COLO668 (cell line): ENCODE measurements around the gene EFCAB12.
"Not testable (repeated sequence)": the region's sequence is repeated elsewhere in the genome, so short reads cannot be mapped to it uniquely, and the experiment has no call there.

ENCODE experiments used
- DNase-seq: peaks from one replicate; lab custom pipeline; 2025; ENCODE audit not compliant: unreplicated experiment; lab: John Stamatoyannopoulos, UW

EFCAB12 gene

DNA sequence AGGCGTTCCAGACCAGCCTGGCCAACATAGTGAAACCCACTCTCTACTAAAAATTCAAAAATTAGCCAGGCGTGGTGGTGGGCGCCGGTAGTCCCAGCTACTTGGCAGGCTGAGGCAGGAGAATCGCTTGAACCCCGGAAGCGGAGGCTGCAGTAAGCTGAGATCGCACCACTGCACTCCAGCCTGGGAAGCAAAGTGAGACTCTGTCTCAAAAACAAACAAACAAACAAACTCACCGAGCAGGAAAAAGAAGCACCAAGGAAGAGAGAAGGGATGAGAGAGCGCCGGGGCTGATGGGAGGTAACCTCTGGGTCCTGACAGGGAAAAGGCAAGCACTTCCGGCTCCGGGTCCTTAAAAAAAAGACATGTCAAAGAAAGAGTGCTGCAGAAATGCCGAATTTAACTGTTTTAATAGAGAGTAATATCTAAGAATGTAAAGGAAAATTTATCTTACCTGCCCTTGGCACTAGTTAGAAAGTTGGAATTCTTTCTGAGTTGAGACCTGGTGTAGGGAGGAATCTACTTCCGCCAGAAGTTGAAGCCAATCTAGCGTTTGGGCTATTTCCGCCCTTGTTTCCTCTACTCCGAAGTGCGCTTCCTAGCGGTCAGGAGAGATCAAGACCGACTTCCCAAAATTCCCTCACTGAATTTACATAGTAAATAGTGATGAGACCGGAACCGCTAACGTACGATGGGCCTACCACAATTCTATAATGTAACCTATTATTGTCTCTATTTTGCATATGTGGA lies 29.1 kb downstream of the EFCAB12 start:
- DNase-seq = peak; percentile 78

DNA sequence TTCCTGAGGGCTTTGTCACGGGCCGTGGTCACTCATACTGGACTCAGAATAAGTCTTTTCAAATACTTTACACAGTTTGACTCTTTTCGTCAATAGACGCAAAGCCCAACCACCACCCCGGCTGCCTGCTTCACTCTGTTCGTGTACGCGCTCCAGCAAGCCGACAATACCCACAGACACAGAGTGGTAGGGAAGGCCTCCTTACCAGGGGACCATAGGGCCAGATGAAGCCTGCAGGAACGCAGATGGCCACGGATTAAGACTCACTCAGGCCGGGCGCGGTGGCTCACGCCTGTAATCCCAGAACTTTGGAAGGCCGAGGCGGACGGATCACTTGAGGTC lies 29.7 kb downstream of the EFCAB12 start:
- DNase-seq = peak; percentile 1

DNA sequence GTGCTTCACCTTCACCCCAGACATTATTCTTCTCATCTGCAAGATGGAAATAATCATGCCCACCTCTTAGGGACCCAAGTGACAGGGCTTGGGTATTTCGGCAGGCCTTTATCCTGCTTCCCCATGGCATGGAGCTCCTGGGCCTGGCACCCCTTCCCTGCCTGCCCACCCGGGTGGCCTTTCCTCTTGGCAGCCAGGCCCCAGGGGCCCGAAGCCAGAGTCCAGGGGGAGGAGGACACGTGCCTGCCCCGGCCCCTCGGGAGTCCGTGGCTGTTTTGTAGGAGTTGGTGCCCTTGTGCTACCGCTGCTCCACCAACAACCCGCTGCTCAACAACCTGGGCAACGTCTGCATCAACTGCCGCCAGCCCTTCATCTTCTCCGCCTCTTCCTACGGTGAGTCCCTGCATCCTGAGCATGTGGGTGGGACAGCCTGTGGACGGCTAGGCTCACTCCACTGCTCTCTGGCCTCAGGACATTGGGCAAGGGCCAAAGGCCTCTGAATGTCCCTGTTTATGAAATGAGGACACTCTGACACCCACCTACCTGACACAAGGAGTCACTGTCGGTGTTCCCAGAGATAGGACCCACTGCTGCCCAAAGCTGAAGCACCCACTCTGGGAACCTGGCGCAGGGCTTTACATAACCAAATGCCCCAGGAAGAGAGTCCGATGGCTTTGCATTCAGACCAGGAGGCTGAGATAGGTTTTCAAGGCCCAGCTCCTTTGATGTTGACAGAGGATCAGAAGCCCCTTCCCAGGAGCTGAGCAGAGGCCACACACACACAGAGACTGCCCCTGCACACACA lies 34.5 kb downstream of the EFCAB12 start:
- not testable (repeated sequence) for DNase-seq

DNA sequence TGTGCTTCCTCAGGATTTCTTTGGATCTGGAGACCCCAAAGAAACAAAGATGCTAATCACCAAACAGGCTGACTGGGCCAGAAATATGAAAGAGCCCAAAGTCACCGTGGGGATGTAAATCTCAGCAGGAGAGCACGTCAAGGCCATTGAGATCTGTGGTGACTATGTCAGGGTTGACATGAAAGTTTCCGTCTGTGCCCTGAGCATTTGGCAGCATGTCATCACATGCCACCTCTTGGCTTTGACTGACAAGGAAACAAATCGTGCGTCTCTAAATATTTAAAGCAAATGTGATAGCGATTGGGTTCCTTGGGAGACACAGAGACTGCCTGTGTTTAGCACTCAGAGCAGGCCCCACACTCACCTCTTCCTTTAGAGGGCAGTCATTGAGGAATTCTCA lies 35.2 kb downstream of the EFCAB12 start:
- no peak for DNase-seq

DNA sequence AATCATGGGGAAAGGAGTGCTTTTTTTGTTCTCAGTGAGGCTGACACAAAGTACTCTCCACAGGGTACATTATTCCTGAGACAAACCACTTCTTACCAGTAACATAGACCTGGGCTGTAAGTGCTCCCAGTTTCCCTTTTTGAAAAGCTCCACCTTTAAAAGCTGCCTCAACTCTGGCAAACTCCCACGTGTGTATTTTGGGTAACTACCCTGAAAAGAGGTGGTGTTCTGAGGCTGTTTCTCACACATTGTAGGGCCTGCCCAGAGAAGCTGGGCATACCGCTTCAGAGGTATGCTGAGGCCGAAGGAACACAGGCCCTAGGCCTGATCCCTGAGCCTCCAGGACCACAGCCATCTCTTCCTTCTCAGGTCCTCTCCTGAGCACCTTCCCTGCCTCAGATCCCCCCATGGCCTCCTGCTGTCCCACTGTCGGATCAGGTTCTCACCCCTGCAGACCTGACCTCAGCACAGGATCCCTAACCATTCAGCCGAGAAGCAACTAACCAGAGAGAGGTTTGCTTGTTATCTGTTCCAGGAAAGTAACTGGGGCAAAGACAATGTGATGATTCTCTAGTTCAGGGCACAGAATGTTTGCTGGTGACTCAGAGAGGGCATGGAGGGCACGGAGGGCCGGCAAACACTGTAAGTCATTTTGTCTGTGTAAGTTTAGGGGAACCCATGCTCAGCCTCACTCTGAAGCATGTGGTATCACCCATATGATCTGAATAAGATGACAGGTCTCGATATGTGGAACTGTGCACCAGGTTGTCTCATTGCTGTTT lies 36.1 kb downstream of the EFCAB12 start:
- DNase-seq = not testable (repeated sequence)

DNA sequence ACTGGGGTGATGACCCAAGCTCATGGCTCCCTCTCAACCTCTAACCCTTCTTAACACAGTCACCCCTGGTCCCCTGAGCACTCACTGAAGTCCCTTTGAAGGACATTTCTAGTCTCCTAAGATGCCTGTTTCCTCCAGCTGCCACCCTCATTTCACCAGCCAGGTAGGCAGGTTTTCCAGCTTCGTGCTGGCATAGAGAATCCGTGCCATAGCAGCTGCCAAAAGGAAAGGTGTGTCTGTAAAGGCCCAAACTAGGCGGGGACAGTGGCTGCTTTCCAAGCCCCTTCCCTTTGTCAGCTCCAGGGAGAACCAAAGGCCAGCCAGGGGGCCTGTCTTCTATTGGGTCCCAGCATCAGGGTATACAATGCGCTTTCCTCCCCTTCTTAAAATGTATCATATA lies 36.9 kb downstream of the EFCAB12 start:
- not testable (repeated sequence) for DNase-seq

DNA sequence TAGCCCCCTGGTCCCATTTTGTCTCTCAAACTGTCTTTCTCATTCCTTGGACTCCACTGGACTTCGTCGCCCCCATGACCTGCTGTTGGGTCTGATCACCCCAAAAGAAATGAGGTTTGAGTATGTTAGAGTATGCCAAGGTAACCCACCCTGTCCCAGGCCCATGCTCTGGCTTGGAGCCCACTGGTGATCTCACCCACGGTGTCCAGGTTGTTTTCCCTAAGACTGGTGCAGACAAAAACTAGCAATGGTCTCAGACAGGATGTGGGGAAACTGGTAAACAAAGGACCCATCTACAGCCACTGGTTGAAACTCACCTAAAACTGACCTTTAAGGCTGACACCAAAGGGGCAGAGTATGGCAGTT lies 38.9 kb downstream of the EFCAB12 start:
- DNase-seq = no peak

DNA sequence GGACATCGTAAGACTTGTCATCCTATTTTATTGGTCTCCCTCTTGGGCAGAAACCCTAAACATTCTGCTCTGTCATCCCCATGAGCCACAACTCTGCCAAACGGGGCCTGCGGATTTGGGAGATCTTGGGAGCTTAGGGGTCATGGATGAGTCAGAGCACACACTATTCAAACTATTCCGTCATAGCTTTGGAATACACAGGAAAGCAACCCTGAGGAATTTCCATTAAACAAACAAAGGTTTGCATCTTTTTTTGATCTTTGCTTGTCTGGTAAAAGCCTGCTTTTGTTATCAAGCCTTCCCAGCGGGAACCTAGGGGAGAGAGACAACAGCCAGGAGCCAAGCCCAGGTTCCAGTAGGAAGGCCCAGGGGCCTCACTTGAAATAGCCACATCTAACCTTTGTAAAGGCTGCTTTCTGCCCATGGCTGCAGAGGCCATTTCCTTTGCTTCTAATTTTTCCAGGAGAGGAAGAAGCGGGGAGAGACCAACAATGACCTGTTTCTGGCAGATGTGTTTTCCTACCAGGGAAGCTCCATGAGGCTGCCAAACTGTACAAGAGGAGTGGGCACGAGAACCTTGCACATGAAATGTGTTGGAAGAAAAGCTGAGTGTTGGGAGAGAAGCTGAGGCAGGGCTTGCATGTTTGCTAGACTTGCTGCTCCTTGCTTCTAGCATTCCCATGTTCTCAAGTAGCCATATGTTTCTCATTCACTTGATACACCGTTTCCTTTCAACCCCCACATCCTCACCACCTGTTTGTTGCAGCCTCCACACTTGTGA lies 39.5 kb downstream of the EFCAB12 start:
- not testable (repeated sequence) for DNase-seq

DNA sequence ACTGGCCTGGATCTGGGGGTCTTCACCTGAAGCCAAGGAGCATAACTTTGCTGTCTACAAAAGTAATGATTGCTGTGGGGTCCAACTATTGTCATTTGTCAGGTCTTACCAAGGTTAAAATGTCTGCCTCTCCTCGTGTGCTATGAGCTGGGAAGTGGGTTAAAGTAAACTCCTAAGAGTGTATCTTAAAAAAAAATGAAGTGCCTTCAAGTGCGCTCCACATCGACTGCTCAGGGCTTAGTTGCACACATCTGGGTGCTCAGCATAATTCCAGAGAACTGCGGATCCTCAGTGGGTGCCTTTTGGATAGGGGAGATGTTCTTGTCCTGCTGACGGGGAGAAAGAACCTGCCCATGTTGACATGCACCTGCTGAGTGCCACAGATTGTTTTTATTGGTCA lies 40.9 kb downstream of the EFCAB12 start:
- no peak for DNase-seq

DNA sequence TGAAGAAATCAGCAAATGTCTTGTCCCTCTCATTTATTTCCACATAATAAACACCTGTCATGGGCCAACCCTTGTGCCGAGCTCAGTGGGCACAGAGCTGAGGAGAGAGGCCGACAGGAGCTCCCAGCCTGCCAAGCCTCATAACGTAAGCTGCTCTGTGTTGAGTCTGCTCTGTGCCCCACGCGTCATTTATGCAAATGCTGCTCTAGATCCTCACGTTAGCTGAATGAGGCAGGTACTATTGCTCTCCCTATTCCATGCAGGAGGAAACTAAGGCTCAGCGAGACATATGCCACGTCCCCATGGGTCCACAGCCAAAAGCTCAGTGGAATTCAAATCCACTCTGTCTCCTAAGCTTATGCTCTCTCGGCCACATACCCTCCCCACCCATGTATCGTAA lies 41.5 kb downstream of the EFCAB12 start:
- DNase-seq = no peak

DNA sequence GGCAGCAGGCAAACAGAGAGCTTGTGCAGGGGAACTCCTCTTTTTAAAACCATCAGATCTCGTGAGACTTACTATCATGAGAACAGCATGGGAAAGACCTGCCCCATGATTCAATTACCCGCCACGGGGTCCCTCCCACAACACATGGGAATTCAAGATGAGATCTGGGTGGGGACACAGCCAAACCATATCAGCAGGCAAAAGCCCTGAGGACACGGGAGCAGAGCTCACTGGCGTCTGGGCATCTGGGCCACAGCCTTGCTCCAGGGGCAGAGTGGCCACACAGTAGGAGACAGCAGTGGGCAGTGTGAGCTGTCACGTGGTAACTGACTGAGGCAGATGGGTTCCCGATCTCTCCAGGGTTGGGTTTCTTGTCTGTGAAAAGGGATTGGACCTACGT lies 42.9 kb downstream of the EFCAB12 start:
- DNase-seq = not testable (repeated sequence)

DNA sequence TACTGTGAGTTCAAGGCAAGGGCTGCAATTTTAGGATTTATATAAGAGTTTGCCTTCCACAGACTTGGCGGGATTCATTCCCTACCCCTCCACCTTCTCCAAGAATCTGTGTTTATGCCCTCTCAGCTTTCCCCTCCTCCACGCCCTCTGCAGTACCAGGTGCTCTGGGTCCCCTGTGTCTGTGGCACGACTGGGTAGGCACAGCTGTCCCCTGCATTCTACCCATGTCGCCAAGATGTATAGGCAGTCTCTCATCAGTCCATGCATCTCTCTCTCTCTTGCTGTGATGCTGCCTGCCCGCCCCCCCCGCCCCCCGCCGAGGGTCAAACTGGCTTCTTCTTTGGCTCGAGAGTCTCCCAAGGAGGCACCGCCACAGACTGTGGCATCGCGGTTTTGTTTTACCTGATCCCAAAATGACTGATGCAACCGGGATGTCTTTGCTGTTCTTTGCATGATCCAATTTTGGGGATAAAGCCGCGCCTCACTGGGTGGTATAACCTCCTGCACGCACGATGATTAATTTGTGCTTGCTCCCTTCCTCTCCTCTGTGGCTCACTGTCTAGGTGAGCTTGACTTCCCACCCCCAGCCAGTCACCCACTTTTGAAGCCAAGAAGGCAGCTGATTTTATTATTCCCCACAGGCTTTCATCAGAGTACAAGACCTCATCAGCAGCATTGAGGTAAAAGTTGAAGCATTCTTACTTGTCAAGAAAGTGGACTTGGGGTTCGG lies 43.7 kb downstream of the EFCAB12 start:
- no peak for DNase-seq

DNA sequence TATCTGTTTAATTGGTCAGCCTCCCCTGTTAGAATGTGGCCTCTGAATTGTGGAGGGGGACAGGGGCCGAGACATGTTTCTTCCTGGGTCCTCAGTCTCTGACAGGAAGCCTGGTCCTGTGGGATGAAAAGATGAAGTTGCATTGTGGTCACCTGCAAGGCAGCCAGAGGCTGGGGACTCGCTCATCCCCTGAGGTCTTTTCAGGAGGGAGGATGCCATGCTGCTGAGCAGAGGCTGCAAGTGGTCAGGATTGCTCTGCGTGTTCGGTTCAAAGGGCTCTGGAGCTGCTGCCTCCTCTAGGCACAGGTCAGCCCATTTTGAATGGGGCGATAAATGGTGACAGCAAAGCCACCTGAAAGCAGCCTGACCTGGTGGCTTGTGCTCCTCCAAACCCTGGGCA lies 44.3 kb downstream of the EFCAB12 start:
- DNase-seq = not testable (repeated sequence)

DNA sequence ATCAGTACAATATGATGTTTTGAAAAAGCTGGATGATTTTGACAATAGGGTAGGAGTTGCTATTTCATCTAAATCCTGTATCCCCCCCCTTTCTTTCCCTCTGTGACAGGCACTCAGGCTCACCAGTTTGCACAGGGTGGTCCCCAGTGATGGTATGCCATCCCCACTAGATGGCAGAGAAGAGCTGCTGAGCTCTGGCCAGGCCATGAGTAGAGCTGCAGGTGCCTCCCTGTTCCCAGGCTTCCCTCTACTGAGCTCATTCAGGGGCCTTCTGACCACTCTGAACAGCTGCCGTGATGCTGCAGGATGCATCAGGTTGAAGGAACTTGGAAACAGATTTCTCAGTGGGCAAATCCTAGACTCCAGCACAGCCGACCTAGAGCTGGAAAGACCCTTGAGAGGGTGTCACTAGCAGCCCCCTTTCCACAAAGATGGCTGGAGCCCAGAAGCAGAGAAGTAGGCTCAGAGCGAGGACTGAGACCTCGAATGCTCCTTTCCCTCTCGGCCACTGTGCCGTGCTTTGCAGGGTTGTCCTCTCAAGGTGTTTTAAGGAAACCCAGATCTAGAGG lies 45.1 kb downstream of the EFCAB12 start:
- peak; percentile 42 for DNase-seq

DNA sequence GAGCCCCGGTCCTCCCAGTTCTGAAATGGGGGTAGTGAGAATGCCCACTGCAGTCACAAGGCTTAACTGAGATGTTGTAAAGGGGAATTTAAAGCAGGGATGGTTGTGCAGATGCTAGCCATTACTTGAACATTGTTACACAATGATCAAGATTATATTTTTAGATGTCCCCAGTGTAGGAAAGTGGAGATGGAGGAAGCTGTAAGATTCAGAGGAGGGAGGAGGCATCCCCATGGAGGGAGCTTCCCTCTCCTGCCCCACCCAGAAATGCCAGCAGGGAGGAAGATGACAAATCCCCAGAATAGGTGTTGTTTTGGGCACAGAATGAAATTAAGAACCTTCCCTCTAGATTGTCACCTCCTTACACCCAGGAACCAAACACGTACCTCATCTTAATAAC lies 46.1 kb downstream of the EFCAB12 start:
- no peak for DNase-seq

DNA sequence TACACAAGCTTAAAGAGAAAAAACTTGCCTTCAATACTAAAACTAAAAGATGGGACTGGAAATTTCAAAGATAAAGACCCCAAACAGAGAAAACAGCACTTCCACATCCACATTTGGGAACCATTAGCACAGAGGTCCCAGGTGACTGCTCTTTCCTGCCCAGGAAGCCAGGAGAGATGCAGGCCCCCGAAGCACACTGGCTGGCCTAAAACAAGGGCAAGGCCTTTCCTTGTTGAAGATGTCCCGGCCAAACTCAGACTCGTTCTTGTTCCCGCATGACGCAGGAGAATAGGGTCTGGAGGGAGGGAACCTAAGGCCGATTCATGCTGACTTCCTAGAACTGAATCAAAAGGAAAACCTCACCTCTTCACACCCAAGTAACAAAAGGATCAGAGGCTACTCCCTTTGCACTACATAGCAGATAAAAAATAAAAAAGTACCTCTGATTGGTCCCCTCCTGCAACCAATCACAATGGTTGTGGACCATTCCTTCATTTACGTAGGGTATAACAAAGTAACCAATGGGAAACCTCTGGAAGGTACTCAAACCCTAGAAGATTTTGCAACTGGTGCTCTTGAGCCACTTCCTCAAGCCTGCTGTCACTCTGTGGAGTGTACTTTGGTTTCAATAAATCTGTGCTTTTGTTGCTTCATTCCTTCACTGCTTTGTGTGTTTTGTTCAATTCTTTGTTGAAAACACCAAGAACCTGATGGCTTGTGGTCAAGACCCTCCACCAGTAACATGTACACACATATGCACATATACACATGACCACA lies 48.7 kb downstream of the EFCAB12 start:
- no peak for DNase-seq

DNA sequence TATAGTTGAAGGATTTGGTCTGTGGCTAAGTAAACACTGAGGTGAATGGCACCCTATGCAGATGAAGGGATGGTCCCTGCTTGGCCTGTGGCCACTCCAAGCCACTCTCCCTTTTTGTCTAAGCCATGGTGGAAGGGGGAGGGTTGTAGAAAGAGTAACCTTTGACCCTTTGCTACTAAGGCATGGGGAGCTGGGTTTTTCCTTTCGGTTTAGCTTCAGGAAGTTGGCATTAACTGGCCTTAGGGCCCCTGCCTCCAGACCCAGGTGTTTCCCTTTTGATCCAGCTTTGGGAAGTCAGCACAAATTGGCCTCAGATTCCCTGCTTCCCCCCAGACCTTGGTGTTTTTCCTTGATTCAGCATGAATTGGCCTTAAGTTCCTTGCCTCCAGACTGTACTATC lies 49.5 kb downstream of the EFCAB12 start:
- no peak for DNase-seq

DNA sequence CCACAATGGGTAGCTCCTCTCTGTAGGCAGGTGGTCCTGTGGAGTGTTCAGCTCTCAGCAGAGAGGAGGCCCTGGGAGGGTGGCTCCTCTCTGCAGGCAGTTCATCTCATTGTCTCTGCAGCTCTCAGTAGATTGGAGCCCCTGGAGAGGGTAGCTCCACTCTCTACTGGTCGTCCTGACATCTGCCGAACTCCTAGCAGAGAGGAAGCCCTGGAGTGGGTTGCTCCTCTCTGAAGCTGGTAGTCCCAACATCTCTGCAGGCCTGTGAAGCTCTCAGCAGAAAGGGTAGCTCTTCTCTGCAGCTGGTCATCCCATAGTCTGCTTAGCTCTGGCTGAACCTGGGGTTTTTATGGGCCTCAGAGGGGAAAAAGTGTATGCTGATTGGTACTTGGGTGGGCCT lies 50.8 kb downstream of the EFCAB12 start:
- DNase-seq = no peak

DNA sequence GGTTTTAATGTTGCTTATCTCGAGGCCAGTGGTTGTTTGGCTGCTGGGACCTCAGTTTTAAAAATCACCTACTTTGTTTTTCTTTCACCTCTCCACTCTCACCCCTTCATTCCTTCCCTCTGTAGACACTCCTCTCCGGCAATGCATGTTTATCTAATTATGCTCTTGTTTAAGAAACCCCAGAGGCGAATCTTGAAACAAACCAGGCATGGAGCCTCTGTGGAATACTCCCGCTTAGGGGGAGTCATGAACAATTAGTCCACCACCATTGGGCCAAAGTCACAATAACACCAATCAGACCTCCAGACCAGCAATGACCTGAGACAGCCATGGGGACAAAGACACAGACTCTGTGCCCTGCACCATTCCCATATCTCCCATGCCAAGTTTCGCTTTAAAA lies 53.3 kb downstream of the EFCAB12 start:
- no peak for DNase-seq
